Large intestine (tissue), 3 donors: ENCODE data around the gene KCNQ1. TPM values are rescaled to one million over a fixed set of nuclear protein-coding genes. Genes with fewer than 3 reads are reported as not detected.

Source experiments
- DNase-seq, 2 donors: peaks; one replicate each; pipeline versions ENCODE4 v3.0.0 to v3.0.0-alpha.2; 2013
- H3K27ac ChIP-seq: one replicate; pipeline ENCODE4 v1.5.1; 2013; ENCODE audit warnings: low read length
- H3K27me3 ChIP-seq: 2 replicates; pipeline ENCODE4 v1.6.1; 2013; ENCODE audit warnings: low read length; ENCODE audit not compliant: control insufficient read depth, insufficient read depth
- H3K36me3 ChIP-seq: 2 replicates; pipeline ENCODE4 v1.6.1; 2013; ENCODE audit warnings: low read length; ENCODE audit not compliant: control insufficient read depth, insufficient read depth
- H3K4me1 ChIP-seq: one replicate; pipeline ENCODE4 v1.6.1; 2013; ENCODE audit warnings: low read length; ENCODE audit not compliant: control insufficient read depth, insufficient read depth
- H3K4me3 ChIP-seq: one replicate; pipeline ENCODE4 v1.5.1; 2013; ENCODE audit warnings: low read length
- H3K9me3 ChIP-seq: one replicate; pipeline ENCODE4 v1.6.1; 2013; ENCODE audit warnings: mild to moderate bottlenecking, low read depth, low read length, moderate library complexity; ENCODE audit not compliant: control insufficient read depth
- WGBS: methylation state at CpG from one replicate; pipeline ENCODE4 v1.1.5; 2013; ENCODE audit warnings: low lambda C conversion rate; ENCODE audit not compliant: insufficient coverage; 5-methylcytosine and 5-hydroxymethylcytosine counted together
- polyA plus RNA-seq: library from polyadenylated mRNA; unstranded; fragments of 120-200 nt; gene quantifications from one replicate; pipeline ENCODE4 v1.2.1, GENCODE V29; 2013

KCNQ1 gene
- polyA plus RNA-seq, 1 donor: 19.5 TPM

DNA sequence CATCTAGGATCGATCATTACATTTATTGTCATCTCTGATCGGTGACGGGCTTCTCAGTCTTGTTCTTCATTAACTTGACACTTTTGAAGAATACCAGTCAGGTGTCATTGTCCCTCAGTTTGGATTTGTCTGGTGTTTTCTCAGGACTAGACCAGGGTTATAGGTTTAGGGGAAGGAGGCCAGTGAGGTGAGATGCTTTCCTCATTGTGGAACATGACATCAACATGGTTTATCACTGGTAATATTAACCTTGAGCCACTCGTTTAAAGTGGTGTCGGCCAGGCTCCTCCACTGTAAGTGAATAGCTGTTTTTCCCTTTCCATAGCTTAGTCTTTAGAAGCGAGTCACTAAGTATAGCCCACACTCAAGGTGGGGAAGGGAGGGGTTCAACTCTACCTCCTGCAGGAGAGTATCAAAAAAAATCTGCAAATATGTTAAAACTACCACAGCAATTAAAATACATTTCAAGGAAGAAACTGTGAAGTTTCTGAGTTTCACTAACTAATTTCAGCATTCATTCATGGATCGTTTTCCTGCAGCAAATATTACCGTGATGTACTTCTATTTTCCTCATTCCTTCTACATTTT lies 213.0 kb downstream of the KCNQ1 start:
- Histone ChIP-seq H3K9me3 (peaks cover 73% of the 10 kb centered on the region), H3K36me3 (peaks cover 7% of the 10 kb centered on the region), H3K27me3 (no peaks in the 10 kb centered on the region), H3K27ac (no peak overlapping the region), H3K4me1 (no peaks in the 10 kb centered on the region), H3K4me3 (no peak overlapping the region)
- no peak for DNase-seq
- 89% methylated on average over 4 of the region's 8 CpGs for WGBS

DNA sequence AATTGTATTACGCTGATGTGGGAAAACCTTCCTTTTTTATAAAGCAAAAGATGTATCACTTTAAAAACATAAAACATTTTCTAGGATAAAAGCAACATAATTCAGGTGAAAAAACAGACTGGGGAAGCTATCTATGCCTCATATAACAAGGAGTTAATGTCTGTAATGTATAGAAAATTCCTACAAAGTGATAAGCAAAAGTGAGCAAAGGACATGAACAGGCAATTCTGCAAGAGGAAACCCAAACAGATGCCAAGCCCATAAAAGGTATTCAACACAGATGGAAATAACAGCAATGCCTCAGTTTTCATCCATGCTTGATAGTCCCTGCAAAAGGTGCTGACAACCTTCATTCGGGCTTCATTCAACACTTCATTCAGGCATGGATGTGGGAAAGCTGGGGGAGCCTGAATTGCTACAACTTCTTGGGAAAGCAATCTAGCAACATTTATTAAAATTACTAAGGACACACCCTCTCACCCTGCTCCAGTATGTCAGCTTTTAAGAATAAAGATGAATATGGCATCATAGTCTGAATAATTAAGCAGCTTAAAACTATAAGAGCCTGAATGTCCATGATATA lies 215.6 kb downstream of the KCNQ1 start:
- Histone ChIP-seq H3K9me3 (peaks cover 66% of the 10 kb centered on the region), H3K27ac (no peak overlapping the region), H3K4me3 (no peak overlapping the region), H3K4me1 (no peaks in the 10 kb centered on the region), H3K36me3 (peaks cover 32% of the 10 kb centered on the region), H3K27me3 (no peaks in the 10 kb centered on the region)
- 100% methylated on average over 2 of the region's 2 CpGs for WGBS
- no peak for DNase-seq

DNA sequence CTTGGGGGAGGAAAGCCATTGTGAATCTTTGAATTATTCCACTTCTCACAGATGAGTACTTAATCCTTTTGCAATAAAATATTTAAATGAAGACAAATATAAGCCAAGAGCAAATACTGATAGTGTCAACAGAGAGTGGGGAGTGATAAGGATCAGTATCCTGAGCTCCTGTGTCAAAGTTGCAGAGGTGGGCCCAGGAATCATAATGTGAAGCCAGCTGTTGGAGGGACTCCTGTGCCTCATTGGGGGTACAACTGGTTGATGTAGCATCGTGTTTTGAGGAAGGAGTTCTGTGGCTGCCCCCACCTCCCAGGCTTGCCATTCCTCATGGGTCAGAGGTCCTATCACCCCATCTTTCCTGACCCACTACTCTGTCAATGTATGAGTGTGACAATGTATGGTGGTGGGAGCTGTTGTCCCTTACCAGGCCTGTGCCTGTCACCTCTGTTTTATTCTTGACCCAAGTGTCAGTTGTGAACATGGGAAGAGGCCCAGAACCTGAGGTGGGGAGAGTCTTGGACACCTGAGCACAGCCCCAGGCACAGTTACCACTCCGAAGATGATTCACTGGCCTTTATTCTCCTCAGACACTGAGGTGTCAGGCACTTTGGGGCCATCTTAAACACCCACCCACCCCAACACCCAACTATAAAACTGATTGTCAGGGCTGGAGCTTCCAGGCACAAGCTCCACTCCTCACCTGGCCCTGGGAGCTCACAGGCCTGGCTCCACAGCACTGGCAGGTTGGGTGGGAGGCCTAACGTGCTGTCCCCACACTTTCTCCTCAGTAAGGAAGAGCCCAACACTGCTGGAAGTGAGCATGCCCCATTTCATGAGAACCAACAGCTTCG lies 216.6 kb downstream of the KCNQ1 start:
- no peaks in the 10 kb centered on the region for H3K4me1 ChIP-seq
- no peak for DNase-seq
- peaks cover 35% of the 10 kb centered on the region for H3K36me3 ChIP-seq
- no peaks in the 10 kb centered on the region for H3K27me3 ChIP-seq
- peaks cover 63% of the 10 kb centered on the region for H3K9me3 ChIP-seq
- H3K4me3 ChIP-seq: no peak overlapping the region
- WGBS: no CpG with 5 or more reads among the region's 4 CpGs
- no peak overlapping the region for H3K27ac ChIP-seq

DNA sequence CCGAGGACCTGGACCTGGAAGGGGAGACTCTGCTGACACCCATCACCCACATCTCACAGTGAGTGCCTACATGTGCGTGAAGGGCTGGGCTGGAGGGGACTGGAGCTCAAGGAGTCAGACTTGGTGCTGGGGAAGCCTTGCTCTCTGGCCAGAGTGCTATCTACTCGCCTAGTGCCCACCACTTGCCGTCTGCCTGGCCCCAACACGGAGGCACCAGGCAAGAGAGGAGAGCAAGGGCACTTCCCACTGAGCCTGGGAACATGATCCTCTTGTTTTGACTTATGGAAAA lies 217.2 kb downstream of the KCNQ1 start:
- H3K4me1 ChIP-seq: no peaks in the 10 kb centered on the region
- H3K9me3 ChIP-seq: peaks cover 61% of the 10 kb centered on the region
- no peaks in the 10 kb centered on the region for H3K27me3 ChIP-seq
- H3K27ac ChIP-seq: no peak overlapping the region
- DNase-seq: no peak
- no CpG with 5 or more reads among the region's 5 CpGs for WGBS
- peaks cover 40% of the 10 kb centered on the region for H3K36me3 ChIP-seq
- H3K4me3 ChIP-seq: no peak overlapping the region

DNA sequence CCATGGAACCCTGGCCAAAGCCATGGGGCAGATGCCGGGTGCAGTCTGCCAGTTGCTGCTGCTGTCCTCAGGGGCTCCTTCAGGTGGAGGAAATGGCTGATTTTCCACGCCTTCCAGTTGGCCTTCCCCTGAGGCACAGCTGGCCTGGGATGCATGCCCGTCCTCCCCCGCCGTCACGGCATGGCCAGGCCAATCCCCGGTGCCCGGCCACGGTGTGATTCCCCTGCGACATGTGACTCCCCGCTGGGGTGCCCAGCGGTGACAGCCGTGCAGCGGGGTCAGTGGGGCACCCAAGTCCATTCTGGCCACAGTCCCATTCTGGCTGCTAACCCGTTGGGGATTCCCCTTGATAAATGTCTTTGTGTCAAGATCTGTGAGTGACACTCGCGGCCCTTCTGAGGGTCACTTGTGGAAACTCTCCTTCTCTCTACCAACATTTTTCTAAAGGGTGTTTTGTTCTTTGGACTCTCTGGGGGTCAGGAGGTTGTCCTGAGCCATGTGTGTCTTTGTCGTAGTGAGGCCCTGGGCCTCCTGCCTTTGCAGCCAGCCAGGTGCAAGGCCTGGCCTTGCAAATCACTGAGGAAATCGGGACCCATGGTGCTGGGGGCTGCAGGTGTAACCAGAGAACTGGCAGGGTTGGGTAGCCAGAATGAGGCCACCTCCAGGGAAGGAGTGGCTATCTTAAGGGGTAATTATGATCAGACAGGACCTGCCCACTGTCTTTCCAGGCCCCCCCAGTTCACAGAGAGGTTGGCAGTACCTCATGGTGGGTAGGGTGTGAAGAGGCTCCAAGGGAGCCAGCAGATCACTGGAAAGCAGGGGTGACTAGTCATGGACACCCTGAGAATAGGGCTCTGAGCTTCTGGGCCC lies 217.9 kb downstream of the KCNQ1 start:
- Histone ChIP-seq H3K27me3 (no peaks in the 10 kb centered on the region), H3K4me3 (no peak overlapping the region), H3K9me3 (peaks cover 63% of the 10 kb centered on the region), H3K36me3 (peaks cover 44% of the 10 kb centered on the region), H3K27ac (no peak overlapping the region), H3K4me1 (no peaks in the 10 kb centered on the region)
- DNase-seq: peak in 1 of 2 donors; percentile 34
- no CpG with 5 or more reads among the region's 19 CpGs for WGBS

DNA sequence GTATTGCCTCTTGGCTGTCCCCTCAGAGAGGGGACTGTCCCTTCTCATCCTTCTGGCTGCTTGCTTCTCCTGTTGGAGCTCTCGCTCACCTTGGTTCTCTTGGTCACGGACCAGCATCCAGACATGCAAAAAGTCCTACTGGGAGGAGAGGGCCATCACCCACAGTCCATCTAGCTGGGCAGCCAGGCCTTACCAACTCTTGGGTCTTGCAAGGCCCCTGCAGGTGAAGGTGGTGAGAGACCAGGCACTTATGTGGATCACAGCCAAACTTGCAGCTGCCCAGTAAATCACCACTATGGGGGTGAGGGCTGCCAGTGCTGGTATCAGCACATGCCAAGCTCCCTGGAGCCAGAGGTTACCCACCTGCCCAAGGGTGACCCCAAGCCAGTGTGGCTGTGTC lies 218.7 kb downstream of the KCNQ1 start:
- WGBS: no CpG with 5 or more reads among the region's 2 CpGs

DNA sequence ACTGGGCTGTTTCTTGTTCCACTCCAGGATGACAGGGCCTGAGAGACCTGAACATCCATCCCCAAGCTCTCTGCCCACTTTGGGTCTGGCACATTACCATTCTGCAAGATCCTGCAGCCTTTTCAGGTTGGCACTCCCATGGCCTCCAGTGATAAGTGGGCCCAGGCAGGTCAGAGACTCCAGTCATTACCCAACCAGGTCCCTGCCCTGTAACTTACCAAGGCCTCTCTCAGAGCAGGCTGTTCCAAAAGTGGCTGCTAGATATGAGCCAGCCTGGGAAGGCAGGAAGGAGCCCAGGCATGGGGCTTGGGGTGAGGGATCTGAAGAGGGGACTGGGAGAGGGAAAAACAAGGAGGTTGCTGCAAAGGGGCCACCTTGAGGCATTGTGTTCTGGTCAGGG lies 219.1 kb downstream of the KCNQ1 start:
- no peaks in the 10 kb centered on the region for H3K27me3 ChIP-seq
- H3K27ac ChIP-seq: no peak overlapping the region
- H3K9me3 ChIP-seq: peaks cover 57% of the 10 kb centered on the region
- H3K4me1 ChIP-seq: no peaks in the 10 kb centered on the region
- H3K36me3 ChIP-seq: peaks cover 45% of the 10 kb centered on the region
- H3K4me3 ChIP-seq: no peak overlapping the region
- no peak for DNase-seq

More for the DNA sequence above, 218.7 kb downstream of the KCNQ1 start:
- Histone ChIP-seq H3K27me3 (no peaks in the 10 kb centered on the region), H3K4me1 (no peaks in the 10 kb centered on the region), H3K36me3 (peaks cover 44% of the 10 kb centered on the region), H3K4me3 (no peak overlapping the region), H3K9me3 (peaks cover 60% of the 10 kb centered on the region), H3K27ac (no peak overlapping the region)
- DNase-seq: no peak

DNA sequence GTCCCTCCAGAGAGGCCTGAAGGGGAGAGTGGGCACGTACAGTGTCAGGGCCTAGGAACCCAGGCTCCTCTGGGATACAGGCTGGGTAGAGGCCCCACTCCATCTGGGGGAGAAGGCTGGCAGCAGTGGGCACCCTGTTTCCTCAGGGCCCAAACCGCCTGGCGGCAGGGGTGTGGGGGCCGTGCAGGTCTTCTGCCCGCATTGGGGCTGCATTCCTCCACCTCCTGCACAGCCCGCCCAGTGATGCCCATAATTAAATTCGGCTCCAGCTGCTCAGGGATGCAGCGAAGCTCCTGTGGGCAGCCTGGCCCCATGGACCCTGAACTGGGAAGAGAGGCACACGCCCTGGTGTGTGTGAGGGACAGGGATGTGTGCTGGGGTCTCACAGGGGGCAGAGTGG lies 219.6 kb downstream of the KCNQ1 start:
- no peak overlapping the region for H3K27ac ChIP-seq
- DNase-seq: no peak
- no peaks in the 10 kb centered on the region for H3K27me3 ChIP-seq
- H3K4me1 ChIP-seq: no peaks in the 10 kb centered on the region
- no CpG with 5 or more reads among the region's 9 CpGs for WGBS
- peaks cover 52% of the 10 kb centered on the region for H3K9me3 ChIP-seq
- no peak overlapping the region for H3K4me3 ChIP-seq
- peaks cover 48% of the 10 kb centered on the region for H3K36me3 ChIP-seq

DNA sequence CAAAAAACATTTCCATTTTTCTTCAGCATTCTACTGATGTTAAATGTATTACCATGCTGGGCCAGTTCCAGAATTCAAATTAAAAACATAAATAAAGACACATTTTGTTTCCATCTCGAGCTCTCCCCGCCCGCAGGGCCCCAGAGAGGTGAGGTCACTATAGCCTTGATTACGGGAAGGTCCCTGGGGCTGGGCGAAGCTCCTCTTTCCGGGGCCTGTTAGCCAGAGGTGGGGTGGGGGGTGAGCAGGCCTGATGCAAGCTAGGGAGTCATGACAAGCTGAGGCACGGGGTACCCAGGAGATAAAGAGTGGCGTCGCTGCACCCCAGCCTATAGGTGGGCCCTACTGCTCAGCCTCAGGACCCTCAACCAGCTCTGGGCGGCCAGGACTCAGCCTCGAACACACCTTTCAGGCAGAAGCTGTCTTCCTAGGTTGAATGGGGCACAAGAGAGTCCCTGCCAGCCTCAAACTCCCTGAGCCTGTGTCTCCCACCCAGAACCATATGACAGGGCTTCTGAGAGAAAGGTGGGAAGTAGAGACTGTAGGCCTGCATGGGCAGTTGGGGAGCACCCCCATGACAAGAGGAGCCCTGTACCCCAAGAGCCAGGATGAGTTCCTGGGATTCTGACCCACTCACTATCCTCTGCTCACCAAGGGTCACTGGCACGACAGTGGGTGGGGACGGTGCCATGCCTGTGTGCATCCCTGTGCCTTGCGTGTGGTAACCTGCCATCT lies 220.2 kb downstream of the KCNQ1 start:
- peaks cover 51% of the 10 kb centered on the region for H3K9me3 ChIP-seq
- H3K27ac ChIP-seq: no peak overlapping the region
- H3K4me1 ChIP-seq: no peaks in the 10 kb centered on the region
- no CpG with 5 or more reads among the region's 14 CpGs for WGBS
- DNase-seq: no peak
- no peak overlapping the region for H3K4me3 ChIP-seq
- H3K27me3 ChIP-seq: no peaks in the 10 kb centered on the region
- H3K36me3 ChIP-seq: peaks cover 54% of the 10 kb centered on the region
